OCI-LY7 (cell line): Measurements from ENCODE around the gene CERS3. TPM values are rescaled to one million over a fixed set of nuclear protein-coding genes. Genes with fewer than 3 reads are reported as not detected.

Experiments used
- BruUV-seq: library from RNA; stranded (reverse); fragments of 400-500 nt; replicated peaks from 2 replicates; lab custom pipeline; 2021; lab: Mats Ljungman, UMichigan
- CTCF ChIA-PET: fragments of 300-600 bp; sonication (Branson Sonifier 250); formaldehyde crosslinking; loops from one replicate; lab custom pipeline; 2022; ENCODE audit warnings: antibody characterized with exemption; ENCODE audit not compliant: unreplicated experiment; lab: Charles Lee
- POLR2A ChIA-PET: fragments of 300-600 bp; sonication (Branson Sonifier 250); formaldehyde crosslinking; loops from one replicate; lab custom pipeline; 2022; ENCODE audit warnings: antibody characterized with exemption; lab: Charles Lee
- DNase-seq: peaks from one replicate; pipeline ENCODE4 v3.0.0-alpha.2; 2015; ENCODE audit warnings: low spot score
- H2AFZ ChIP-seq: fragments of 200-600 bp; sonication (generic), shearing (Covaris generic); 2 replicates; pipeline ENCODE4 v1.6.1; 2014; ENCODE audit warnings: mild to moderate bottlenecking, antibody characterized with exemption, low read length, moderate library complexity
- H3K27ac ChIP-seq: fragments of 200-600 bp; sonication (generic); 2 replicates; pipeline ENCODE4 v1.5.1; 2014; ENCODE audit warnings: mixed run types, low read depth, mild to moderate bottlenecking, moderate library complexity, low read length, inconsistent platforms; ENCODE audit not compliant: poor library complexity, severe bottlenecking
- H3K36me3 ChIP-seq: fragments of 200-600 bp; sonication (generic); 2 replicates; pipeline ENCODE4 v1.6.1; 2014; ENCODE audit warnings: mild to moderate bottlenecking, antibody characterized with exemption, low read length, moderate library complexity, mixed read lengths; ENCODE audit not compliant: insufficient read depth
- H3K4me1 ChIP-seq: fragments of 200-600 bp; sonication (generic); 2 replicates; pipeline ENCODE4 v1.5.1; 2014; ENCODE audit warnings: mild to moderate bottlenecking, low read length; ENCODE audit not compliant: insufficient read depth, poor library complexity, severe bottlenecking
- H3K4me2 ChIP-seq: fragments of 200-600 bp; sonication (generic); 2 replicates; pipeline ENCODE4 v1.6.1; 2014; ENCODE audit warnings: mild to moderate bottlenecking, low read length
- H3K4me3 ChIP-seq: fragments of 200-600 bp; sonication (generic); 2 replicates; pipeline ENCODE4 v1.5.1; 2014; ENCODE audit warnings: mild to moderate bottlenecking, low read depth, low read length; ENCODE audit not compliant: poor library complexity, severe bottlenecking
- H3K79me2 ChIP-seq: fragments of 200-600 bp; sonication (generic); 2 replicates; pipeline ENCODE4 v1.6.1; 2016; ENCODE audit warnings: low read depth, mild to moderate bottlenecking, low read length, moderate library complexity, mixed read lengths; ENCODE audit not compliant: insufficient read depth
- H3K9me2 ChIP-seq: fragments of 200-600 bp; sonication (generic); 2 replicates; pipeline ENCODE4 v1.6.1; 2016; ENCODE audit warnings: mild to moderate bottlenecking, low read length, mixed read lengths; ENCODE audit not compliant: insufficient read depth
- H3K9me3 ChIP-seq: fragments of 200-600 bp; sonication (generic); 2 replicates; pipeline ENCODE4 v1.6.1; 2014; ENCODE audit warnings: mild to moderate bottlenecking, mixed run types, low read length, mixed read lengths
- H4K20me1 ChIP-seq: fragments of 200-600 bp; sonication (generic); 2 replicates; pipeline ENCODE4 v1.6.1; 2014; ENCODE audit warnings: mild to moderate bottlenecking, antibody characterized with exemption, low read length, moderate library complexity, mixed read lengths; ENCODE audit not compliant: insufficient read depth
- CTCF ChIP-seq: fragments of 200-600 bp; sonication (generic); conservative IDR thresholded peaks from 2 replicates; pipeline ENCODE4 v1.5.1; 2014; ENCODE audit warnings: mild to moderate bottlenecking, antibody characterized with exemption, low read length, moderate library complexity, mixed read lengths
- EZH2phosphoT487 ChIP-seq: fragments of 200-600 bp; sonication (generic); IDR thresholded peaks from 2 replicates; pipeline ENCODE4 v1.6.1; 2018; ENCODE audit warnings: low read depth, borderline replicate concordance, mild to moderate bottlenecking, mixed run types, antibody characterized with exemption, low read length, moderate library complexity, mixed read lengths
- intact Hi-C: fragments of 100-400 bp; cut with micrococcal nuclease; formaldehyde crosslinking; loops from one replicate; pipeline ENCODE4 v1.10.0; 2022; ENCODE audit not compliant: unreplicated experiment
- total RNA-seq, 2 experiments: library from RNA; depleted of rRNA in 1 of 2; stranded (reverse); fragments of >200 nt in 1 of 2; shearing (Covaris generic) in 1 of 2; gene quantifications; 2 replicates each; pipeline ENCODE4 v1.2.3, GENCODE V29; 2014 to 2022

The CERS3 gene
- total RNA-seq, 2 experiments from 2014 or later, result 0.88 TPM; not detected in 1

GRCh38 chr15:100547961-100548360, 19.2 kb upstream of the CERS3 start:
- no TSS peak for BruUV-seq
- no peaks in the 10 kb centered on the region for H3K79me2 ChIP-seq
- no peak overlapping the region for H2AFZ ChIP-seq
- no peaks in the 10 kb centered on the region for H3K9me2 ChIP-seq
- DNase-seq, result no peak
- POLR2A ChIA-PET, result no interaction called here
- H3K36me3 ChIP-seq, result no peaks in the 10 kb centered on the region
- TF ChIP-seq CTCF (no peak), EZH2phosphoT487 (no peak)
- no peak overlapping the region for H3K4me2 ChIP-seq
- H3K27ac ChIP-seq, result no peak overlapping the region
- intact Hi-C loops, result no loop called here
- no peaks in the 10 kb centered on the region for H3K4me1 ChIP-seq
- H3K9me3 ChIP-seq, result no peaks in the 10 kb centered on the region
- no peak overlapping the region for H3K4me3 ChIP-seq
- CTCF ChIA-PET, result no interaction called here
- H4K20me1 ChIP-seq, result no peaks in the 10 kb centered on the region

DNA sequence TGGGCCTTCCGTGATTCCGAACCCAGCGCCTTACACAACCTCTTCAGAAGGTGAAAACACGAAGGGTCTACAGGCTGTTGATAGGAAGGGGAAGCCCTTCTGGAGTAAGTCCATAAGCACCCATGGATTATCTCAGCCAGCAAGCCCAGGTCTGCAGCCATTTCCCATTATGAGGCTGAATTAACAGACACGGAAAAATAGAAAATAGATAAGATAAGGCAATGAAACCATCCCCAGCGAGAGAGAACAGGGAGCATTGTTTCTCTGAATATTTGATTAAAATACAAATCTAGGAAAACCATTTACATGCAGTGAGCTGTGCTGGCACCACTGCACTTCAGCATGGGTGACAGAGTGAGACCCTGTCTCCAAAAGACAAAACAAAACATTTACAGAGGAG, 16.2 kb upstream of the CERS3 start:
- H3K9me3 ChIP-seq, result no peaks in the 10 kb centered on the region
- no peaks in the 10 kb centered on the region for H3K9me2 ChIP-seq
- H3K4me2 ChIP-seq, result no peak overlapping the region
- H3K27ac ChIP-seq, result no peak overlapping the region
- ChIA-PET CTCF (no interaction called here), POLR2A (no interaction called here)
- TF ChIP-seq CTCF, result no peak
- no peaks in the 10 kb centered on the region for H3K4me1 ChIP-seq
- intact Hi-C loops, result no loop called here
- no peak overlapping the region for H3K4me3 ChIP-seq
- no peak overlapping the region for H2AFZ ChIP-seq
- no TSS peak for BruUV-seq
- H4K20me1 ChIP-seq, result no peaks in the 10 kb centered on the region
- no peak for DNase-seq
- H3K79me2 ChIP-seq, result no peaks in the 10 kb centered on the region
- H3K36me3 ChIP-seq, result no peaks in the 10 kb centered on the region

- Histone ChIP-seq H3K9me3 (no peaks in the 10 kb centered on the region), H4K20me1 (no peaks in the 10 kb centered on the region), H2AFZ (no peak overlapping the region), H3K79me2 (no peaks in the 10 kb centered on the region), H3K4me3 (no peak overlapping the region), H3K4me2 (no peak overlapping the region), H3K9me2 (no peaks in the 10 kb centered on the region), H3K27ac (no peak overlapping the region), H3K36me3 (no peaks in the 10 kb centered on the region), H3K4me1 (no peaks in the 10 kb centered on the region)
- intact Hi-C loops, result no loop called here
- TF ChIP-seq CTCF (no peak), EZH2phosphoT487 (no peak)
- POLR2A ChIA-PET, result no interaction called here
- DNase-seq, result no peak
- no TSS peak for BruUV-seq
- CTCF ChIA-PET, result no interaction called here
These were observed 15.6 kb upstream of the CERS3 start for GRCh38 chr15:100544338-100544841.
